ENCODE results near the gene SNRNP25. TPM values are rescaled to one million over a fixed set of nuclear protein-coding genes. Genes with fewer than 3 reads are reported as not detected.

Gene SNRNP25
- total RNA-seq, 5 donors from 2014 or later (not counting 1 experiment from before 2014, with no cell fraction given): 6.8 to 11.4 (median 9.0) TPM

GRCh38 chr16:62283-62967 lies 8.8 kb downstream of the SNRNP25 start:
- Mint-ChIP-seq H3K36me3 (peaks cover 6% of the 10 kb centered on the region), H3K9me3 (no peaks in the 10 kb centered on the region), H3K4me1 (peaks cover 0 to 5% (median 3%) of the 10 kb centered on the region in 3 donors), H3K4me3 (no peak overlapping the region), H3K27ac (no peak overlapping the region), H3K27me3 (peaks cover 0 to 4% of the 10 kb centered on the region in 2 donors)
- ChIA-PET POLR2A (no interaction called here), CTCF (interaction anchor here in 1 of 2 donors (0.6 kb wide), 1 partner anchor 41 kb away, joined by 3 read pairs; no protein-coding TSS in a partner anchor)
- ATAC-seq (replicated peaks in 1 of 4) (no peak), DNase-seq (no peak)
- Histone ChIP-seq H3K9me3 (no peaks in the 10 kb centered on the region), H3K4me3 (ENCODE audit: control insufficient read depth in 1 of 2, extremely low read depth in 1 of 2, low read length in 1 of 2) (no peak overlapping the region), H3K27ac (ENCODE audit: low read length) (no peak overlapping the region), H3K27me3 (replicated peaks in 1 of 2; ENCODE audit: control insufficient read depth in 2 of 2, extremely low read depth in 1 of 2, insufficient read depth in 2 of 2, low read length in 1 of 2) (peaks cover 0 to 31% of the 10 kb centered on the region in 2 experiments), H3K36me3 (ENCODE audit: control insufficient read depth in 2 of 2, extremely low read depth in 1 of 2, insufficient read depth in 1 of 2, low read length in 1 of 2) (peaks cover 0 to 1% of the 10 kb centered on the region in 2 donors), H3K4me1 (ENCODE audit: control insufficient read depth in 1 of 2, extremely low read depth in 1 of 2, insufficient read depth in 2 of 2, low read length in 2 of 2) (peaks cover 0 to 5% of the 10 kb centered on the region in 2 experiments)
- 88% methylated on average over 32 of the region's 34 CpGs for WGBS (ENCODE audit: insufficient coverage)

GRCh38 chr16:62968-63391 lies 9.4 kb downstream of the SNRNP25 start:
- ChIA-PET POLR2A (no interaction called here), CTCF (no interaction called here)
- ATAC-seq (replicated peaks in 1 of 4): no peak

GRCh38 chr16:63466-63865 lies 9.8 kb downstream of the SNRNP25 start:
- H3K36me3 Mint-ChIP-seq: no peaks in the 10 kb centered on the region
- peaks cover 0 to 7% of the 10 kb centered on the region in 2 donors for H3K27me3 Mint-ChIP-seq
- POLR2A ChIA-PET: no interaction called here

More at GRCh38 chr16:62968-63391, 9.4 kb downstream of the SNRNP25 start:
- WGBS (ENCODE audit: insufficient coverage): 89% methylated on average over 16 of the region's 21 CpGs
- Mint-ChIP-seq H3K36me3 (peaks cover 3% of the 10 kb centered on the region), H3K4me1 (peaks cover 0 to 5% (median 3%) of the 10 kb centered on the region in 3 donors), H3K4me3 (no peak overlapping the region), H3K9me3 (no peaks in the 10 kb centered on the region), H3K27me3 (peaks cover 0 to 7% of the 10 kb centered on the region in 2 donors), H3K27ac (no peak overlapping the region)
- no peaks in the 10 kb centered on the region for H3K9me3 ChIP-seq
- H3K36me3 ChIP-seq (ENCODE audit: control insufficient read depth in 2 of 2, extremely low read depth in 1 of 2, insufficient read depth in 1 of 2, low read length in 1 of 2): no peaks in the 10 kb centered on the region
- H3K4me3 ChIP-seq (ENCODE audit: control insufficient read depth in 1 of 2, extremely low read depth in 1 of 2, low read length in 1 of 2): no peak overlapping the region
- H3K27ac ChIP-seq (ENCODE audit: low read length): no peak overlapping the region
- H3K27me3 ChIP-seq (replicated peaks in 1 of 2; ENCODE audit: control insufficient read depth in 2 of 2, extremely low read depth in 1 of 2, insufficient read depth in 2 of 2, low read length in 1 of 2): peaks cover 0 to 34% of the 10 kb centered on the region in 2 experiments
- no peak for DNase-seq
- peaks cover 0 to 5% of the 10 kb centered on the region in 2 experiments for H3K4me1 ChIP-seq (ENCODE audit: control insufficient read depth in 1 of 2, extremely low read depth in 1 of 2, insufficient read depth in 2 of 2, low read length in 2 of 2)

GRCh38 chr16:63998-64913 lies 10.6 kb downstream of the SNRNP25 start:
- no peaks in the 10 kb centered on the region for H3K36me3 Mint-ChIP-seq
- H3K27me3 Mint-ChIP-seq: peaks cover 0 to 7% of the 10 kb centered on the region in 2 donors
- Histone ChIP-seq H3K9me3 (no peaks in the 10 kb centered on the region), H3K4me3 (ENCODE audit: control insufficient read depth in 1 of 2, extremely low read depth in 1 of 2, low read length in 1 of 2) (no peak overlapping the region), H3K27me3 (replicated peaks in 1 of 2; ENCODE audit: control insufficient read depth in 2 of 2, extremely low read depth in 1 of 2, insufficient read depth in 2 of 2, low read length in 1 of 2) (peaks cover 0 to 45% of the 10 kb centered on the region in 2 experiments), H3K36me3 (ENCODE audit: control insufficient read depth in 2 of 2, extremely low read depth in 1 of 2, insufficient read depth in 1 of 2, low read length in 1 of 2) (no peaks in the 10 kb centered on the region), H3K4me1 (ENCODE audit: control insufficient read depth in 1 of 2, extremely low read depth in 1 of 2, insufficient read depth in 2 of 2, low read length in 2 of 2) (peaks cover 0 to 5% of the 10 kb centered on the region in 2 experiments), H3K27ac (ENCODE audit: low read length) (no peak overlapping the region)
- WGBS (ENCODE audit: insufficient coverage): 88% methylated on average over 13 of the region's 25 CpGs
- H3K9me3 Mint-ChIP-seq: no peaks in the 10 kb centered on the region
- no peak overlapping the region for H3K4me3 Mint-ChIP-seq
- no peak for DNase-seq
- no peak for ATAC-seq (replicated peaks in 1 of 4)
- H3K27ac Mint-ChIP-seq: no peak overlapping the region
- ChIA-PET CTCF (interaction anchor here (0.6 to 2.1 kb wide), 4 partner anchors 32 to 53 kb away, joined by 3 to 19 read pairs (median 4); no protein-coding TSS in a partner anchor), POLR2A (no interaction called here)
- H3K4me1 Mint-ChIP-seq: peaks cover 0 to 5% (median 3%) of the 10 kb centered on the region in 3 donors

More at GRCh38 chr16:63466-63865, 9.8 kb downstream of the SNRNP25 start:
- Mint-ChIP-seq H3K27ac (no peak overlapping the region), H3K4me1 (peaks cover 0 to 5% (median 3%) of the 10 kb centered on the region in 3 donors), H3K9me3 (no peaks in the 10 kb centered on the region), H3K4me3 (no peak overlapping the region)
- H3K36me3 ChIP-seq (ENCODE audit: control insufficient read depth in 2 of 2, extremely low read depth in 1 of 2, insufficient read depth in 1 of 2, low read length in 1 of 2): no peaks in the 10 kb centered on the region
- ATAC-seq (replicated peaks in 1 of 4) (no peak), DNase-seq (no peak)
- H3K9me3 ChIP-seq: no peaks in the 10 kb centered on the region
- CTCF ChIA-PET: no interaction called here
- H3K4me3 ChIP-seq (ENCODE audit: control insufficient read depth in 1 of 2, extremely low read depth in 1 of 2, low read length in 1 of 2): no peak overlapping the region
- 92% methylated on average over 14 of the region's 16 CpGs for WGBS (ENCODE audit: insufficient coverage)
- peaks cover 0 to 39% of the 10 kb centered on the region in 2 experiments for H3K27me3 ChIP-seq (replicated peaks in 1 of 2; ENCODE audit: control insufficient read depth in 2 of 2, extremely low read depth in 1 of 2, insufficient read depth in 2 of 2, low read length in 1 of 2)
- no peak overlapping the region for H3K27ac ChIP-seq (ENCODE audit: low read length)
- H3K4me1 ChIP-seq (ENCODE audit: control insufficient read depth in 1 of 2, extremely low read depth in 1 of 2, insufficient read depth in 2 of 2, low read length in 2 of 2): peaks cover 0 to 5% of the 10 kb centered on the region in 2 experiments

- WGBS (ENCODE audit: insufficient coverage): 87% methylated on average over 9 of the region's 9 CpGs
- DNase-seq (no peak), ATAC-seq (replicated peaks in 1 of 4) (no peak)
- peaks cover 0 to 48% of the 10 kb centered on the region in 2 experiments for H3K27me3 ChIP-seq (replicated peaks in 1 of 2; ENCODE audit: control insufficient read depth in 2 of 2, extremely low read depth in 1 of 2, insufficient read depth in 2 of 2, low read length in 1 of 2)
- no peaks in the 10 kb centered on the region for H3K36me3 ChIP-seq (ENCODE audit: control insufficient read depth in 2 of 2, extremely low read depth in 1 of 2, insufficient read depth in 1 of 2, low read length in 1 of 2)
- no peak overlapping the region for H3K4me3 ChIP-seq (ENCODE audit: control insufficient read depth in 1 of 2, extremely low read depth in 1 of 2, low read length in 1 of 2)
- POLR2A ChIA-PET: interaction anchor here in 1 of 2 donors (0.6 kb wide), 1 partner anchor 187 kb away, joined by 4 read pairs; no protein-coding TSS in a partner anchor
- no peaks in the 10 kb centered on the region for H3K9me3 Mint-ChIP-seq
- H3K4me1 Mint-ChIP-seq: peaks cover 0 to 5% (median 3%) of the 10 kb centered on the region in 3 donors
- H3K4me3 Mint-ChIP-seq: no peak overlapping the region
- no peaks in the 10 kb centered on the region for H3K9me3 ChIP-seq
- H3K27ac Mint-ChIP-seq: no peak overlapping the region
- CTCF ChIA-PET: interaction anchor here (0.6 to 2.5 kb wide), 6 partner anchors 32 to 52 kb away, joined by 3 to 19 read pairs (median 4); no protein-coding TSS in a partner anchor
- no peak overlapping the region for H3K27ac ChIP-seq (ENCODE audit: low read length)
- H3K36me3 Mint-ChIP-seq: no peaks in the 10 kb centered on the region
- peaks cover 0 to 5% of the 10 kb centered on the region in 2 experiments for H3K4me1 ChIP-seq (ENCODE audit: control insufficient read depth in 1 of 2, extremely low read depth in 1 of 2, insufficient read depth in 2 of 2, low read length in 2 of 2)
- peaks cover 0 to 11% of the 10 kb centered on the region in 2 donors for H3K27me3 Mint-ChIP-seq
Observed at GRCh38 chr16:64914-65255, 11.3 kb downstream of the SNRNP25 start.

- Histone ChIP-seq H3K27me3 (replicated peaks in 1 of 2; ENCODE audit: control insufficient read depth in 2 of 2, extremely low read depth in 1 of 2, insufficient read depth in 2 of 2, low read length in 1 of 2) (peaks cover 0 to 52% of the 10 kb centered on the region in 2 experiments), H3K4me1 (ENCODE audit: control insufficient read depth in 1 of 2, extremely low read depth in 1 of 2, insufficient read depth in 2 of 2, low read length in 2 of 2) (peaks cover 0 to 5% of the 10 kb centered on the region in 2 experiments), H3K4me3 (ENCODE audit: control insufficient read depth in 1 of 2, extremely low read depth in 1 of 2, low read length in 1 of 2) (no peak overlapping the region), H3K36me3 (ENCODE audit: control insufficient read depth in 2 of 2, extremely low read depth in 1 of 2, insufficient read depth in 1 of 2, low read length in 1 of 2) (no peaks in the 10 kb centered on the region), H3K27ac (ENCODE audit: low read length) (no peak overlapping the region), H3K9me3 (no peaks in the 10 kb centered on the region)
- peak; percentile 59 to 86 (median 78) for DNase-seq
- Mint-ChIP-seq H3K9me3 (no peaks in the 10 kb centered on the region), H3K4me1 (peaks cover 0 to 7% (median 3%) of the 10 kb centered on the region in 3 donors), H3K27me3 (peaks cover 3 to 19% of the 10 kb centered on the region in 2 donors), H3K36me3 (no peaks in the 10 kb centered on the region), H3K27ac (no peak overlapping the region), H3K4me3 (no peak overlapping the region)
- ChIA-PET CTCF (interaction anchor here (0.8 to 2.5 kb wide), 8 partner anchors 12 to 173 kb away, joined by 3 to 19 read pairs (median 4); no protein-coding TSS in a partner anchor), POLR2A (interaction anchor here in 1 of 2 donors (0.6 kb wide), 1 partner anchor 26 kb away, joined by 3 read pairs; no protein-coding TSS in a partner anchor)
- peak; percentile 84 to 97 (median 89) for ATAC-seq (replicated peaks in 1 of 4)
- WGBS (ENCODE audit: insufficient coverage): 21% methylated on average over 16 of the region's 17 CpGs
Observed at GRCh38 chr16:65745-66144, 12.1 kb downstream of the SNRNP25 start.
